ENCODE data around the gene CASZ1. TPM values are rescaled to one million over a fixed set of nuclear protein-coding genes. Genes with fewer than 3 reads are reported as not detected.

Gene CASZ1
- total RNA-seq, 1 experiment from 2014 or later = 12.6 TPM

GRCh38 chr1:10644307-10645128 lies 151.9 kb downstream of the CASZ1 start:
- Mint-ChIP-seq H3K36me3 (ENCODE audit: insufficient read depth, unreplicated experiment) (peaks cover 14% of the 10 kb centered on the region), H3K27me3 (ENCODE audit: unreplicated experiment) (no peaks in the 10 kb centered on the region), H3K27ac (ENCODE audit: unreplicated experiment) (no peak overlapping the region), H3K4me3 (ENCODE audit: low read depth, unreplicated experiment) (no peak overlapping the region), H3K4me1 (ENCODE audit: low read depth, unreplicated experiment) (no peaks in the 10 kb centered on the region), H3K9me3 (ENCODE audit: low read depth, unreplicated experiment) (no peaks in the 10 kb centered on the region)
- TF ChIP-seq CTCF (IDR thresholded peaks at IDR 0.05; ENCODE audit: unreplicated experiment) = no peak
- CTCF ChIA-PET = no interaction called here
- BruUV-seq (replicated peaks) = no TSS peak
- DNase-seq = no peak
- intact Hi-C loops (cut with micrococcal nuclease; ENCODE audit: unreplicated experiment) = no loop called here

- TF ChIP-seq CTCF (IDR thresholded peaks at IDR 0.05; ENCODE audit: unreplicated experiment) = no peak
- no peaks in the 10 kb centered on the region for H3K9me3 Mint-ChIP-seq (ENCODE audit: low read depth, unreplicated experiment)
- H3K36me3 Mint-ChIP-seq (ENCODE audit: insufficient read depth, unreplicated experiment) = peaks cover 13% of the 10 kb centered on the region
- no TSS peak for BruUV-seq (replicated peaks)
- no peaks in the 10 kb centered on the region for H3K27me3 Mint-ChIP-seq (ENCODE audit: unreplicated experiment)
- intact Hi-C loops (cut with micrococcal nuclease; ENCODE audit: unreplicated experiment) = no loop called here
- no peak for DNase-seq
- H3K27ac Mint-ChIP-seq (ENCODE audit: unreplicated experiment) = no peak overlapping the region
- CTCF ChIA-PET = no interaction called here
- no peaks in the 10 kb centered on the region for H3K4me1 Mint-ChIP-seq (ENCODE audit: low read depth, unreplicated experiment)
- H3K4me3 Mint-ChIP-seq (ENCODE audit: low read depth, unreplicated experiment) = no peak overlapping the region
Measured at GRCh38 chr1:10643607-10644306, 152.7 kb downstream of the CASZ1 start.

- no peak for TF ChIP-seq CTCF (IDR thresholded peaks at IDR 0.05; ENCODE audit: unreplicated experiment)
- Mint-ChIP-seq H3K4me1 (ENCODE audit: low read depth, unreplicated experiment) (no peaks in the 10 kb centered on the region), H3K27ac (ENCODE audit: unreplicated experiment) (no peak overlapping the region), H3K4me3 (ENCODE audit: low read depth, unreplicated experiment) (no peak overlapping the region), H3K27me3 (ENCODE audit: unreplicated experiment) (no peaks in the 10 kb centered on the region), H3K9me3 (ENCODE audit: low read depth, unreplicated experiment) (no peaks in the 10 kb centered on the region), H3K36me3 (ENCODE audit: insufficient read depth, unreplicated experiment) (peaks cover 13% of the 10 kb centered on the region)
- no TSS peak for BruUV-seq (replicated peaks)
- DNase-seq = no peak
- CTCF ChIA-PET = no interaction called here
- intact Hi-C loops (cut with micrococcal nuclease; ENCODE audit: unreplicated experiment) = no loop called here
Measured at GRCh38 chr1:10642403-10643080, 153.9 kb downstream of the CASZ1 start.

- no peaks in the 10 kb centered on the region for H3K4me1 Mint-ChIP-seq (ENCODE audit: low read depth, unreplicated experiment)
- no TSS peak for BruUV-seq (replicated peaks)
- CTCF ChIA-PET = no interaction called here
- no peak overlapping the region for H3K4me3 Mint-ChIP-seq (ENCODE audit: low read depth, unreplicated experiment)
- no peak overlapping the region for H3K27ac Mint-ChIP-seq (ENCODE audit: unreplicated experiment)
- peaks cover 16% of the 10 kb centered on the region for H3K36me3 Mint-ChIP-seq (ENCODE audit: insufficient read depth, unreplicated experiment)
- DNase-seq = no peak
- no peaks in the 10 kb centered on the region for H3K27me3 Mint-ChIP-seq (ENCODE audit: unreplicated experiment)
- no peak for TF ChIP-seq CTCF (IDR thresholded peaks at IDR 0.05; ENCODE audit: unreplicated experiment)
- intact Hi-C loops (cut with micrococcal nuclease; ENCODE audit: unreplicated experiment) = no loop called here
- no peaks in the 10 kb centered on the region for H3K9me3 Mint-ChIP-seq (ENCODE audit: low read depth, unreplicated experiment)
Measured at GRCh38 chr1:10641976-10642375, 154.5 kb downstream of the CASZ1 start.
